H1 (cell line): ENCODE data around the gene COL21A1.

ENCODE experiments used
- BRCA1 ChIP-seq: IDR thresholded peaks from 2 replicates; pipeline ENCODE4 v1.6.1; 2012; ENCODE audit warnings: low read depth, low read length, improper control_type of control experiment
- EP300 ChIP-seq, 2 experiments: IDR thresholded peaks; 1 replicate in 1 of 2; 2 replicates in 1 of 2; pipeline ENCODE4 v1.6.1; 2011 to 2012; ENCODE audit warnings: low read depth in 2 of 2, low read length in 2 of 2, mild to moderate bottlenecking in 2 of 2, borderline replicate concordance in 1 of 2, inconsistent platforms in 1 of 2, moderate library complexity in 1 of 2
- GABPA ChIP-seq: IDR thresholded peaks from 2 replicates; pipeline ENCODE4 v1.6.1; 2011; ENCODE audit warnings: mild to moderate bottlenecking, low read length, moderate library complexity, borderline replicate concordance; ENCODE audit not compliant: insufficient read depth
- HDAC2 ChIP-seq, 2 experiments: fragments of 300-600 bp in 1 of 2; sonication (generic) in 1 of 2; IDR thresholded peaks; 2 replicates each; pipeline ENCODE4 v1.6.1; 2011 to 2012; ENCODE audit warnings: low read depth in 2 of 2, low read length in 2 of 2, mild to moderate bottlenecking in 2 of 2, moderate library complexity in 2 of 2, borderline replicate concordance in 1 of 2, inconsistent platforms in 1 of 2
- NANOG ChIP-seq: IDR thresholded peaks from 2 replicates; pipeline ENCODE4 v1.6.1; 2011; ENCODE audit warnings: low read length, low read depth, mild to moderate bottlenecking, inconsistent platforms; ENCODE audit not compliant: insufficient read depth, poor library complexity, severe bottlenecking
- POLR2A ChIP-seq, 2 experiments: IDR thresholded peaks; 1 replicate in 1 of 2; 2 replicates in 1 of 2; pipeline ENCODE4 v1.6.1; 2011; ENCODE audit warnings: low read depth in 2 of 2, low read length in 2 of 2, mild to moderate bottlenecking in 2 of 2; ENCODE audit errors: control extremely low read depth in 1 of 2
- POU5F1 ChIP-seq: IDR thresholded peaks from 2 replicates; pipeline ENCODE4 v1.6.1; 2011; ENCODE audit warnings: low read depth, mild to moderate bottlenecking, low read length, moderate library complexity
- RXRA ChIP-seq: IDR thresholded peaks from 2 replicates; pipeline ENCODE4 v1.6.1; 2011; ENCODE audit warnings: low read depth, mild to moderate bottlenecking, low read length, moderate library complexity; ENCODE audit not compliant: insufficient read depth
- TBP ChIP-seq: IDR thresholded peaks from 2 replicates; pipeline ENCODE4 v1.6.1; 2011; ENCODE audit warnings: low read depth, low read length, improper control_type of control experiment
- ZNF274 ChIP-seq: IDR thresholded peaks from 2 replicates; pipeline ENCODE4 v1.7.0; 2012; ENCODE audit warnings: low read length, borderline replicate concordance; ENCODE audit errors: extremely low read depth
- TF ChIP-seq, protein P1 (sequence below), 3 experiments: IDR thresholded peaks; 1 replicate in 2 of 3; 2 replicates in 1 of 3; pipeline versions ENCODE4 v1.5.1 to v1.6.1; 2011; ENCODE audit warnings: low read length in 3 of 3, mild to moderate bottlenecking in 3 of 3, inconsistent platforms in 2 of 3, low read depth in 1 of 3, moderate library complexity in 1 of 3; ENCODE audit not compliant: insufficient read depth in 1 of 3; ENCODE audit errors: control extremely low read depth in 1 of 3

DNA sequence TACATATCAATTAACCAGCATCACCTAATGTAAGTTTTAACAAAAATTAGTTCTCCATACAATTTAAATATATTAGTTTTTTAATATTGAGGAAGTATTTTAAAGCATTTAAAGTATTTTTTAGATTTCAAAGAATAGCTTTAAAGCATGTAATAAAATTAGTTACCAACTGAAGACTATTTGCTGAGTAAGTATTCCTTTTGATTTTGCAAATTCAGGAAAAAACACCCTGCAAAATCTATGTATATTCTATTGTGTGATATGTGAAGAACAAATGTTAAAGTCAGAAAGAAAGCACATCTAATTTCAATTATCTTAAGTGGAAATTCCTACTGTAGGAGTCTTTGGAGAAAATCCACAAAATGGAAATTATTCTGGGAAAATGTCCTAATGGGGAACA lies 107.3 kb downstream of the COL21A1 start:
- TF ChIP-seq POU5F1 (no peak), EP300 (IDR thresholded peaks at IDR 0.05; ENCODE audit: borderline replicate concordance in 1 of 2, low read depth in 2 of 2, low read length in 2 of 2) (no peak), POLR2A (IDR thresholded peaks at IDR 0.05; ENCODE audit: control extremely low read depth in 1 of 2, low read depth in 2 of 2, low read length in 2 of 2) (no peak), TBP (no peak), NANOG (no peak), HDAC2 (IDR thresholded peaks at IDR 0.05; ENCODE audit: borderline replicate concordance in 1 of 2, low read depth in 2 of 2, low read length in 2 of 2) (no peak), BRCA1 (no peak), RXRA (no peak), GABPA (no peak), ZNF274 (no peak)
- TF ChIP-seq, protein P1, sequence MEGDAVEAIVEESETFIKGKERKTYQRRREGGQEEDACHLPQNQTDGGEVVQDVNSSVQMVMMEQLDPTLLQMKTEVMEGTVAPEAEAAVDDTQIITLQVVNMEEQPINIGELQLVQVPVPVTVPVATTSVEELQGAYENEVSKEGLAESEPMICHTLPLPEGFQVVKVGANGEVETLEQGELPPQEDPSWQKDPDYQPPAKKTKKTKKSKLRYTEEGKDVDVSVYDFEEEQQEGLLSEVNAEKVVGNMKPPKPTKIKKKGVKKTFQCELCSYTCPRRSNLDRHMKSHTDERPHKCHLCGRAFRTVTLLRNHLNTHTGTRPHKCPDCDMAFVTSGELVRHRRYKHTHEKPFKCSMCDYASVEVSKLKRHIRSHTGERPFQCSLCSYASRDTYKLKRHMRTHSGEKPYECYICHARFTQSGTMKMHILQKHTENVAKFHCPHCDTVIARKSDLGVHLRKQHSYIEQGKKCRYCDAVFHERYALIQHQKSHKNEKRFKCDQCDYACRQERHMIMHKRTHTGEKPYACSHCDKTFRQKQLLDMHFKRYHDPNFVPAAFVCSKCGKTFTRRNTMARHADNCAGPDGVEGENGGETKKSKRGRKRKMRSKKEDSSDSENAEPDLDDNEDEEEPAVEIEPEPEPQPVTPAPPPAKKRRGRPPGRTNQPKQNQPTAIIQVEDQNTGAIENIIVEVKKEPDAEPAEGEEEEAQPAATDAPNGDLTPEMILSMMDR (IDR thresholded peaks at IDR 0.05; ENCODE audit: control extremely low read depth in 1 of 3, insufficient read depth in 1 of 3, low read depth in 1 of 3, low read length in 3 of 3): no peak
